GM23338 (cell line): ENCODE measurements around the gene IL1RL1. TPM values are rescaled to one million over a fixed set of nuclear protein-coding genes. Genes with fewer than 3 reads are reported as not detected.

Experiments used
- ATAC-seq: fragments of 200-7000 bp; cut with Tn5 transposase; 3 replicates; pipeline ENCODE4 v1.9.1; 2020
- DNase-seq: peaks from one replicate; pipeline ENCODE4 v3.0.0-alpha.2; 2015; ENCODE audit warnings: low spot score
- H2AFZ ChIP-seq: fragments of 200-600 bp; sonication (generic); 2 replicates; pipeline ENCODE4 v1.8.0; 2016; ENCODE audit warnings: antibody characterized with exemption, mild to moderate bottlenecking, moderate library complexity
- H3F3A ChIP-seq: fragments of 200-600 bp; sonication (generic); replicated peaks from 2 replicates; pipeline ENCODE4 v1.8.0; 2017; ENCODE audit warnings: antibody characterized with exemption, mixed run types, low read depth
- H3K27ac ChIP-seq: fragments of 200-600 bp; sonication (generic); 2 replicates; pipeline ENCODE4 v1.6.1; 2016; ENCODE audit warnings: low read depth
- H3K27me3 ChIP-seq: fragments of 200-600 bp; sonication (generic); 2 replicates; pipeline ENCODE4 v1.8.0; 2016; ENCODE audit warnings: mild to moderate bottlenecking, mixed run types, moderate library complexity; ENCODE audit not compliant: insufficient read depth
- H3K36me3 ChIP-seq: fragments of 200-600 bp; sonication (generic); 2 replicates; pipeline ENCODE4 v1.8.0; 2016; ENCODE audit warnings: mild to moderate bottlenecking; ENCODE audit not compliant: insufficient read depth
- H3K4me1 ChIP-seq: fragments of 200-600 bp; sonication (generic); 2 replicates; pipeline ENCODE4 v1.8.0; 2016; ENCODE audit warnings: mild to moderate bottlenecking, moderate library complexity; ENCODE audit not compliant: insufficient read depth
- H3K4me2 ChIP-seq: fragments of 200-600 bp; sonication (generic); 2 replicates; pipeline ENCODE4 v1.7.1; 2017; ENCODE audit warnings: mixed run types
- H3K4me3 ChIP-seq: fragments of 200-600 bp; sonication (generic); 2 replicates; pipeline ENCODE4 v1.6.1; 2016; ENCODE audit warnings: mixed run types
- H3K79me2 ChIP-seq: fragments of 200-600 bp; sonication (generic); replicated peaks from 2 replicates; pipeline ENCODE4 v1.8.0; 2017; ENCODE audit warnings: mild to moderate bottlenecking; ENCODE audit not compliant: insufficient read depth
- H3K9me2 ChIP-seq: fragments of 200-600 bp; sonication (generic); 2 replicates; pipeline ENCODE4 v1.8.0; 2017; ENCODE audit not compliant: insufficient read depth
- H4K20me1 ChIP-seq: fragments of 200-600 bp; sonication (generic); replicated peaks from 2 replicates; pipeline ENCODE4 v1.8.0; 2017; ENCODE audit warnings: mild to moderate bottlenecking; ENCODE audit not compliant: insufficient read depth
- H3K27ac Mint-ChIP-seq: 2 replicates; pipeline ENCODE4 v1.8.0; 2020; ENCODE audit warnings: inconsistent platforms, mild to moderate bottlenecking, moderate library complexity, mixed read lengths
- H3K27me3 Mint-ChIP-seq: 3 replicates; pipeline ENCODE4 v1.8.0; 2022; ENCODE audit warnings: low read depth, mild to moderate bottlenecking, moderate library complexity, mixed read lengths, inconsistent platforms; ENCODE audit not compliant: insufficient read depth, poor library complexity
- H3K36me3 Mint-ChIP-seq: 3 replicates; pipeline ENCODE4 v1.8.0; 2021; ENCODE audit warnings: low read depth, mild to moderate bottlenecking, inconsistent platforms, moderate library complexity, mixed read lengths
- H3K4me1 Mint-ChIP-seq: 3 replicates; pipeline ENCODE4 v1.8.0; 2020; ENCODE audit warnings: mild to moderate bottlenecking, inconsistent platforms, mixed read lengths
- H3K4me3 Mint-ChIP-seq: 3 replicates; pipeline ENCODE4 v1.8.0; 2021; ENCODE audit warnings: moderate library complexity, mild to moderate bottlenecking, inconsistent platforms, mixed read lengths
- H3K9me3 Mint-ChIP-seq: 3 replicates; pipeline ENCODE4 v1.8.0; 2020; ENCODE audit warnings: moderate library complexity, mild to moderate bottlenecking, inconsistent platforms, mixed read lengths
- CREB1 ChIP-seq: fragments of 250-450 bp; sonication (Bioruptor Pico); IDR thresholded peaks from 2 replicates; pipeline ENCODE4 v1.5.0; 2020; ENCODE audit warnings: low read depth, mild to moderate bottlenecking, moderate library complexity
- EZH2 ChIP-seq: fragments of 200-600 bp; sonication (generic); IDR thresholded peaks from one replicate; pipeline ENCODE4 v1.8.0; 2017; ENCODE audit warnings: antibody characterized with exemption, mild to moderate bottlenecking, low read depth; ENCODE audit not compliant: unreplicated experiment
- EZH2phosphoT487 ChIP-seq: fragments of 200-600 bp; sonication (generic); IDR thresholded peaks from one replicate; pipeline ENCODE4 v1.8.1; 2018; ENCODE audit warnings: antibody characterized with exemption; ENCODE audit not compliant: unreplicated experiment
- JUNB ChIP-seq: IDR thresholded peaks from one replicate; pipeline ENCODE4 v1.6.1; 2016; ENCODE audit warnings: antibody characterized with exemption; ENCODE audit not compliant: unreplicated experiment
- NANOG ChIP-seq: IDR thresholded peaks from 2 replicates; pipeline ENCODE4 v1.6.1; 2016; ENCODE audit warnings: antibody characterized with exemption, borderline replicate concordance
- POLR2AphosphoS5 ChIP-seq: IDR thresholded peaks from 2 replicates; pipeline ENCODE4 v1.6.1; 2016; ENCODE audit warnings: antibody characterized with exemption, low read depth
- STAT1 ChIP-seq: IDR thresholded peaks from one replicate; pipeline ENCODE4 v1.6.1; 2016; ENCODE audit warnings: antibody characterized with exemption; ENCODE audit not compliant: unreplicated experiment
- ZNF114 ChIP-seq: fragments of 250-450 bp; sonication (Bioruptor Pico); IDR thresholded peaks from 2 replicates; pipeline ENCODE4 v1.5.0; 2020; ENCODE audit warnings: mild to moderate bottlenecking, moderate library complexity
- ZNF331 ChIP-seq: fragments of 250-450 bp; sonication (Bioruptor Pico); IDR thresholded peaks from 2 replicates; pipeline ENCODE4 v1.5.0; 2020; ENCODE audit warnings: low read depth, mild to moderate bottlenecking, moderate library complexity
- polyA plus RNA-seq: library from polyadenylated mRNA; unstranded; fragments of >200 nt; fragmentation: Nextera tagmentation; extraction: Ambion mirVana; gene quantifications from 2 replicates; pipeline ENCODE4 v1.2.1, GENCODE V29; 2016
- total RNA-seq: library from RNA; depleted of rRNA; stranded (reverse); fragments of >200 nt; shearing (Covaris generic); gene quantifications from 2 replicates; pipeline ENCODE4 v1.2.3, GENCODE V29; 2014
- TF ChIP-seq, protein P1 (sequence below): IDR thresholded peaks from 2 replicates; pipeline ENCODE4 v1.6.1; 2016; ENCODE audit warnings: antibody characterized with exemption
- TF ChIP-seq, protein P2 (sequence below): IDR thresholded peaks from one replicate; pipeline ENCODE4 v1.6.1; 2018; ENCODE audit warnings: antibody characterized with exemption; ENCODE audit not compliant: unreplicated experiment

IL1RL1 gene
- total and polyA plus RNA-seq, 2 experiments from 2014 or later: not detected

DNA sequence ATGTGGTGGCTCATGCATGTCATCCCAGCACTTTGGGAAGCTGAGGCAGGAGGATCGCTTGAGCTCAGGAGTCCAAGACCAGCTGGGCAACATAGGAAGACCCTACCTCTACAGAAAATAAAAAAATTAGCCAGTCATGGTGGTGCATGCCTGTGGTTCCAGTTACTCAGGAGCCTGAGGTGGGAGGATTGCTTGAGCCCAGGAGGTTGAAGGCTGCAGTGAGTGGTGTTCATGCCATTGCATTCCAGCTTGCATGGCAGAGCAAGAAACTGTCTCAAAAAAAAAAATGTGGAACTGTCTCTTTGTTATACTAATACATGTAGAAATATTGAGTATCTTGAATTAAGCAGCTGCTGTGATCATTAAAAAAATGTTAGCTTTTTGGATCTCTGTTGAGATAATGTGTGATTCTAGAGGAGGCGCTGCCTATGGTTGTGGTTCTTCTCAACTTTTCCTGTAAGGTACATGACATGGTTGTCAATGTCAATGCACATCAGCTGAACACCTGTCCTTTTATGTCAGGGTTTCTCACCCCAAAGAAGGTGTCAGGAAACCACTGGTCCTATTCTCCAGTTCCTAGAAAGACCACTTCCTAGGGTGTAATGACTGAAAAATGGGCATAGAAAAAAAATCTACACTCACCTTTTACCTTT, 34.7 kb upstream of the IL1RL1 start:
- Mint-ChIP-seq H3K36me3 (peaks cover 9% of the 10 kb centered on the region; the same call in 2 of the 3 replicates), H3K27ac (no peak overlapping the region)
- ATAC-seq: no peak

GRCh38 chr2:102277202-102277700, 34.1 kb upstream of the IL1RL1 start:
- no peaks in the 10 kb centered on the region for H3K36me3 ChIP-seq
- peaks cover 15% of the 10 kb centered on the region for H3K9me3 Mint-ChIP-seq

More for the DNA sequence above, 34.7 kb upstream of the IL1RL1 start:
- Mint-ChIP-seq H3K4me1 (no peaks in the 10 kb centered on the region), H3K27me3 (no peaks in the 10 kb centered on the region), H3K4me3 (no peak overlapping the region), H3K9me3 (peaks cover 15% of the 10 kb centered on the region)
- TF ChIP-seq STAT1 (no peak), EZH2phosphoT487 (no peak), CREB1 (CRISPR knock-in tag) (no peak), EZH2 (no peak), ZNF114 (CRISPR knock-in tag) (no peak), JUNB (no peak), NANOG (no peak), POLR2AphosphoS5 (no peak), ZNF331 (CRISPR knock-in tag) (no peak)
- TF ChIP-seq, protein P1, sequence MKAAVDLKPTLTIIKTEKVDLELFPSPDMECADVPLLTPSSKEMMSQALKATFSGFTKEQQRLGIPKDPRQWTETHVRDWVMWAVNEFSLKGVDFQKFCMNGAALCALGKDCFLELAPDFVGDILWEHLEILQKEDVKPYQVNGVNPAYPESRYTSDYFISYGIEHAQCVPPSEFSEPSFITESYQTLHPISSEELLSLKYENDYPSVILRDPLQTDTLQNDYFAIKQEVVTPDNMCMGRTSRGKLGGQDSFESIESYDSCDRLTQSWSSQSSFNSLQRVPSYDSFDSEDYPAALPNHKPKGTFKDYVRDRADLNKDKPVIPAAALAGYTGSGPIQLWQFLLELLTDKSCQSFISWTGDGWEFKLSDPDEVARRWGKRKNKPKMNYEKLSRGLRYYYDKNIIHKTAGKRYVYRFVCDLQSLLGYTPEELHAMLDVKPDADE: no peak
- TF ChIP-seq, protein P2, sequence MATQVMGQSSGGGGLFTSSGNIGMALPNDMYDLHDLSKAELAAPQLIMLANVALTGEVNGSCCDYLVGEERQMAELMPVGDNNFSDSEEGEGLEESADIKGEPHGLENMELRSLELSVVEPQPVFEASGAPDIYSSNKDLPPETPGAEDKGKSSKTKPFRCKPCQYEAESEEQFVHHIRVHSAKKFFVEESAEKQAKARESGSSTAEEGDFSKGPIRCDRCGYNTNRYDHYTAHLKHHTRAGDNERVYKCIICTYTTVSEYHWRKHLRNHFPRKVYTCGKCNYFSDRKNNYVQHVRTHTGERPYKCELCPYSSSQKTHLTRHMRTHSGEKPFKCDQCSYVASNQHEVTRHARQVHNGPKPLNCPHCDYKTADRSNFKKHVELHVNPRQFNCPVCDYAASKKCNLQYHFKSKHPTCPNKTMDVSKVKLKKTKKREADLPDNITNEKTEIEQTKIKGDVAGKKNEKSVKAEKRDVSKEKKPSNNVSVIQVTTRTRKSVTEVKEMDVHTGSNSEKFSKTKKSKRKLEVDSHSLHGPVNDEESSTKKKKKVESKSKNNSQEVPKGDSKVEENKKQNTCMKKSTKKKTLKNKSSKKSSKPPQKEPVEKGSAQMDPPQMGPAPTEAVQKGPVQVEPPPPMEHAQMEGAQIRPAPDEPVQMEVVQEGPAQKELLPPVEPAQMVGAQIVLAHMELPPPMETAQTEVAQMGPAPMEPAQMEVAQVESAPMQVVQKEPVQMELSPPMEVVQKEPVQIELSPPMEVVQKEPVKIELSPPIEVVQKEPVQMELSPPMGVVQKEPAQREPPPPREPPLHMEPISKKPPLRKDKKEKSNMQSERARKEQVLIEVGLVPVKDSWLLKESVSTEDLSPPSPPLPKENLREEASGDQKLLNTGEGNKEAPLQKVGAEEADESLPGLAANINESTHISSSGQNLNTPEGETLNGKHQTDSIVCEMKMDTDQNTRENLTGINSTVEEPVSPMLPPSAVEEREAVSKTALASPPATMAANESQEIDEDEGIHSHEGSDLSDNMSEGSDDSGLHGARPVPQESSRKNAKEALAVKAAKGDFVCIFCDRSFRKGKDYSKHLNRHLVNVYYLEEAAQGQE: no peak
- Histone ChIP-seq H3K27ac (no peak overlapping the region), H3K4me1 (no peaks in the 10 kb centered on the region), H3K79me2 (no peaks in the 10 kb centered on the region), H3K9me2 (peaks cover 3% of the 10 kb centered on the region; the same call in 1 of the 2 replicates), H3K4me3 (no peak overlapping the region), H3K36me3 (no peaks in the 10 kb centered on the region), H3K4me2 (no peak overlapping the region), H2AFZ (no peak overlapping the region), H3K27me3 (no peaks in the 10 kb centered on the region), H4K20me1 (no peaks in the 10 kb centered on the region), H3F3A (no peaks in the 10 kb centered on the region)
- no peak for DNase-seq

More at GRCh38 chr2:102277202-102277700, 34.1 kb upstream of the IL1RL1 start:
- no peaks in the 10 kb centered on the region for H3K27me3 ChIP-seq
- no peak overlapping the region for H2AFZ ChIP-seq
- no peaks in the 10 kb centered on the region for H3K4me1 Mint-ChIP-seq
- H3K27ac Mint-ChIP-seq: no peak overlapping the region
- DNase-seq (no peak), ATAC-seq (no peak)
- H3K36me3 Mint-ChIP-seq: peaks cover 9% of the 10 kb centered on the region; the same call in 2 of the 3 replicates
- H3K27me3 Mint-ChIP-seq: no peaks in the 10 kb centered on the region
- H3K4me3 Mint-ChIP-seq: no peak overlapping the region
- no peaks in the 10 kb centered on the region for H3F3A ChIP-seq
- H3K4me3 ChIP-seq: no peak overlapping the region
- TF ChIP-seq NANOG: no peak
- no peak for TF ChIP-seq CREB1 (CRISPR knock-in tag)
- no peak for TF ChIP-seq ZNF331 (CRISPR knock-in tag)
- TF ChIP-seq, protein P1: no peak
- TF ChIP-seq ZNF114 (CRISPR knock-in tag): no peak
- TF ChIP-seq EZH2phosphoT487: no peak
- TF ChIP-seq EZH2: no peak
- no peak overlapping the region for H3K4me2 ChIP-seq
- no peaks in the 10 kb centered on the region for H4K20me1 ChIP-seq
- peaks cover 3% of the 10 kb centered on the region; the same call in 1 of the 2 replicates for H3K9me2 ChIP-seq
- no peaks in the 10 kb centered on the region for H3K4me1 ChIP-seq
- H3K27ac ChIP-seq: no peak overlapping the region
- no peaks in the 10 kb centered on the region for H3K79me2 ChIP-seq
